Transverse colon (tissue), 4 donors: ENCODE results near the gene LHFPL3. TPM values are rescaled to one million over a fixed set of nuclear protein-coding genes. Genes with fewer than 3 reads are reported as not detected.

Source experiments
- DNase-seq: peaks from one replicate; pipeline ENCODE4 v3.0.0-alpha.2; 2019
- H3K27ac ChIP-seq, 4 donors: fragments of 200-600 bp; sonication (generic); 2 replicates each; pipeline ENCODE4 v1.5.1; 2016 to 2018; ENCODE audit warnings: inconsistent platforms in 4 of 4
- H3K27me3 ChIP-seq: fragments of 200-600 bp; sonication (generic); 2 replicates; pipeline ENCODE4 v1.5.1; 2017; ENCODE audit warnings: inconsistent platforms
- H3K36me3 ChIP-seq, 4 donors: fragments of 200-600 bp; sonication (generic); 2 replicates each; pipeline ENCODE4 v1.5.1; 2017 to 2019; ENCODE audit warnings: inconsistent platforms in 4 of 4
- H3K4me1 ChIP-seq, 4 donors: fragments of 200-600 bp; sonication (generic); 2 replicates each; pipeline ENCODE4 v1.5.1; 2017 to 2020; ENCODE audit warnings: inconsistent platforms in 4 of 4
- H3K4me3 ChIP-seq, 4 donors: fragments of 200-600 bp; sonication (generic); 1 replicate in 1 of 4; 2 replicates in 3 of 4; pipeline versions ENCODE4 v1.5.1 to v1.6.1; 2017 to 2019; ENCODE audit warnings: inconsistent platforms in 4 of 4
- H3K9me3 ChIP-seq, 2 donors: fragments of 200-600 bp; sonication (generic); 2 replicates each; pipeline ENCODE4 v1.5.1; 2017 to 2019; ENCODE audit warnings: inconsistent platforms in 2 of 2
- CTCF ChIP-seq, 5 experiments: fragments of 200-600 bp in 3 of 5; fragments of 450-650 bp in 2 of 5; sonication (generic) in 3 of 5; IDR thresholded peaks; 1 replicate in 2 of 5; 2 replicates in 3 of 5; pipeline ENCODE4 v1.5.1; 2016 to 2017; ENCODE audit warnings: antibody characterized with exemption in 5 of 5, inconsistent platforms in 3 of 5, mild to moderate bottlenecking in 2 of 5, moderate library complexity in 1 of 5
- EP300 ChIP-seq: sonication (generic); formaldehyde crosslinking; IDR thresholded peaks from one replicate; pipeline ENCODE4 v1.6.1; 2017; ENCODE audit warnings: antibody characterized with exemption, low read depth
- POLR2A ChIP-seq: fragments of 450-650 bp; IDR thresholded peaks from one replicate; pipeline ENCODE4 v1.6.1; 2016; ENCODE audit warnings: antibody characterized with exemption, mild to moderate bottlenecking, moderate library complexity
- POLR2AphosphoS5 ChIP-seq, 3 donors: sonication (generic); formaldehyde crosslinking; IDR thresholded peaks; one replicate each; pipeline ENCODE4 v1.6.1; 2016; ENCODE audit warnings: antibody characterized with exemption in 3 of 3
- WGBS, 2 donors: methylation state at CpG; one replicate each; pipeline ENCODE4 v1.1.5; 2018; ENCODE audit warnings: low coverage in 1 of 2; 5-methylcytosine and 5-hydroxymethylcytosine counted together
- in situ Hi-C, 4 donors: fragments of 200-750 bp; cut with MboI; loops; one replicate each; pipeline versions ENCODE4 v1.15.0 to v1.15.1; 2017; ENCODE audit warnings: low sequenced_read_pairs in 3 of 4, low pct_ligation_motif_present in 1 of 4, low pct_unique_long_range_greater_than_20kb in 1 of 4
- intact Hi-C: fragments of 100-400 bp; cut with DNase I; formaldehyde crosslinking; loops from one replicate; pipeline ENCODE4 v1.15.1; 2023; ENCODE audit warnings: low total_unique reads
- total RNA-seq, 4 donors: library from RNA; depleted of rRNA; stranded (reverse); fragments of >200 nt; gene quantifications; one replicate each; pipeline ENCODE4 v1.1.0, GENCODE V29; 2016

Gene LHFPL3
- total RNA-seq, 4 donors from 2014 or later, result 0.27 to 0.80 (median 0.32) TPM; not detected in 1

DNA sequence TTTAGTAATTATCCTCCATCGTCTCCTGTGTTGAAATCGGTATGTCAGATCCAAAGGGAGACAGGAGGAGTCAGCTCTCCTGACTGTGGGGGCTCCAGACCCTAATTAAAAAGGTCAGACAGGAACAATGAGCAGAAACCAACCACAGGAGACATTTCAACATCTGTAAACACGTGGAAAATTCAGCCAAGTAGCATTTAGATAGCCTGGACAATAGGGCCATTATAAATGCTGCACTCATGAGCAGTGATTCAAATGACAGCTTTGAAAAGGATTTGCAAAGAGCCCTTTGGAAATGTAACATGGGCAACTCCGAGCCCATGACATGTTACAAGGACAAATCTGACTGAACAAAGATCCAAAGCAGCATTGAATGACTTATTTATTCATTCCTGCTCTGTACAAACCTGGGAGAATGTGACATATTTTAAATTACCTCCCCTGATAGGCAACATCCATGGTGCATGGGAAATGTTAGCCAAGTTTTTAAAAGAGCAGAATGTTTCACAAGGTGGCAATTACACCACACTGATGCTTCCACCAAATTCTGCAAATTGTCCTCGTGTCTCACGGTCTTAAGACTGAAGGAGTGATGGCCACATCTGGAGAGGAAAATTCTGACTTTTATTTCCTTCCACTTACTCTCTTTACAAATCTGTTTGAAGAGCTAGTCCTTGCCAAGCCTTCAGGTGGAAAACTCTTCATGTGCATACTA, 572.3 kb downstream of the LHFPL3 start:
- Histone ChIP-seq H3K9me3 (no peaks in the 10 kb centered on the region), H3K27me3 (no peaks in the 10 kb centered on the region), H3K4me3 (no peak overlapping the region), H3K4me1 (no peaks in the 10 kb centered on the region), H3K36me3 (no peaks in the 10 kb centered on the region), H3K27ac (no peak overlapping the region)
- 59 to 75% methylated on average over 5 to 6 of the region's 6 CpGs for WGBS, 2 donors
- TF ChIP-seq POLR2AphosphoS5 (IDR thresholded peaks at IDR 0.05) (no peak), EP300 (no peak), CTCF (IDR thresholded peaks at IDR 0.05) (no peak), POLR2A (no peak)
- no peak for DNase-seq
- in situ Hi-C loops (no loop called here), intact Hi-C loops (no loop called here)

- TF ChIP-seq EP300, result no peak
- TF ChIP-seq POLR2A, result no peak
- TF ChIP-seq POLR2AphosphoS5 (IDR thresholded peaks at IDR 0.05), result no peak
- no peak for TF ChIP-seq CTCF (IDR thresholded peaks at IDR 0.05)
- DNase-seq, result no peak
- WGBS, 2 donors, result 80 to 82% methylated on average over 2 to 3 of the region's 3 CpGs
- no peaks in the 10 kb centered on the region for H3K9me3 ChIP-seq
- H3K27ac ChIP-seq, result no peak overlapping the region
- H3K4me3 ChIP-seq, result no peak overlapping the region
- H3K4me1 ChIP-seq, result no peaks in the 10 kb centered on the region
- no peaks in the 10 kb centered on the region for H3K27me3 ChIP-seq
- in situ Hi-C loops (no loop called here), intact Hi-C loops (no loop called here)
- H3K36me3 ChIP-seq, result no peaks in the 10 kb centered on the region
These were observed 572.8 kb downstream of the LHFPL3 start for GRCh38 chr7:104901240-104901619.

GRCh38 chr7:104902183-104902582, 573.8 kb downstream of the LHFPL3 start:
- intact Hi-C loops, result no loop called here
- H3K36me3 ChIP-seq, result no peaks in the 10 kb centered on the region
- WGBS, 2 donors, result 93 to 94% methylated on average over 4 to 6 of the region's 6 CpGs
- TF ChIP-seq CTCF (IDR thresholded peaks at IDR 0.05) (no peak), EP300 (no peak), POLR2AphosphoS5 (IDR thresholded peaks at IDR 0.05) (no peak), POLR2A (no peak)
- H3K4me1 ChIP-seq, result peaks cover 0 to 5% (median 0%) of the 10 kb centered on the region in 4 donors
- DNase-seq, result no peak
- H3K4me3 ChIP-seq, result no peak overlapping the region
- H3K27ac ChIP-seq, result no peak overlapping the region
- no peaks in the 10 kb centered on the region for H3K9me3 ChIP-seq
- in situ Hi-C loops, result no loop called here
- H3K27me3 ChIP-seq, result no peaks in the 10 kb centered on the region

GRCh38 chr7:104903044-104903443, 574.6 kb downstream of the LHFPL3 start:
- TF ChIP-seq POLR2A, result no peak
- TF ChIP-seq EP300, result no peak
- TF ChIP-seq CTCF (IDR thresholded peaks at IDR 0.05), result no peak
- no peak for TF ChIP-seq POLR2AphosphoS5 (IDR thresholded peaks at IDR 0.05)
- in situ Hi-C loops (no loop called here), intact Hi-C loops (no loop called here)
- Histone ChIP-seq H3K4me3 (no peak overlapping the region), H3K27ac (no peak overlapping the region), H3K9me3 (no peaks in the 10 kb centered on the region), H3K4me1 (peaks cover 0 to 5% (median 0%) of the 10 kb centered on the region in 4 donors), H3K27me3 (no peaks in the 10 kb centered on the region), H3K36me3 (no peaks in the 10 kb centered on the region)
- DNase-seq, result no peak
- WGBS, 2 donors, result 82 to 83% methylated on average over 1 to 2 of the region's 2 CpGs
